HG03342 (cell line): ENCODE data around the gene SF3A2.

Experiments
- ATAC-seq: cut with Tn5 transposase; IDR thresholded peaks from one replicate; pipeline ENCODE4 v1.9.1; 2021; ENCODE audit warnings: mild to moderate bottlenecking, moderate library complexity; ENCODE audit not compliant: unreplicated experiment

SF3A2 gene

GRCh38 chr19:2207008-2207407 lies 29.6 kb upstream of the SF3A2 start:
- no peak for ATAC-seq

GRCh38 chr19:2207991-2208860 lies 28.4 kb upstream of the SF3A2 start:
- ATAC-seq: no peak

GRCh38 chr19:2208975-2209374 lies 27.6 kb upstream of the SF3A2 start:
- ATAC-seq: no peak

- ATAC-seq: no peak
Measured at GRCh38 chr19:2209408-2209807, 27.2 kb upstream of the SF3A2 start.

- ATAC-seq: no peak
Measured at GRCh38 chr19:2210206-2210605, 26.4 kb upstream of the SF3A2 start.

- ATAC-seq: no peak
Measured at GRCh38 chr19:2210987-2211740, 25.5 kb upstream of the SF3A2 start.

GRCh38 chr19:2212861-2213711 lies 23.5 kb upstream of the SF3A2 start:
- no peak for ATAC-seq

- ATAC-seq: no peak
Measured at GRCh38 chr19:2213799-2214198, 22.8 kb upstream of the SF3A2 start.

- ATAC-seq: no peak
Measured at GRCh38 chr19:2214251-2214650, 22.4 kb upstream of the SF3A2 start.

- ATAC-seq: no peak
Measured at GRCh38 chr19:2215281-2215751, 21.3 kb upstream of the SF3A2 start.

- no peak for ATAC-seq
Measured at GRCh38 chr19:2216361-2217225, 20.0 kb upstream of the SF3A2 start.

- ATAC-seq: no peak
Measured at GRCh38 chr19:2217591-2217990, 19.0 kb upstream of the SF3A2 start.

GRCh38 chr19:2219726-2220125 lies 16.9 kb upstream of the SF3A2 start:
- no peak for ATAC-seq

- ATAC-seq: no peak
Measured at GRCh38 chr19:2221250-2221831, 15.3 kb upstream of the SF3A2 start.

GRCh38 chr19:2221918-2222317 lies 14.7 kb upstream of the SF3A2 start:
- no peak for ATAC-seq

GRCh38 chr19:2223391-2223790 lies 13.2 kb upstream of the SF3A2 start:
- ATAC-seq: no peak

- ATAC-seq: no peak
Measured at GRCh38 chr19:2223959-2224358, 12.7 kb upstream of the SF3A2 start.

- no peak for ATAC-seq
Measured at GRCh38 chr19:2224754-2225349, 11.8 kb upstream of the SF3A2 start.

GRCh38 chr19:2225415-2226050 lies 11.1 kb upstream of the SF3A2 start:
- ATAC-seq: no peak
